Measurements from ENCODE around the gene SLC39A5. TPM values are rescaled to one million over a fixed set of nuclear protein-coding genes. Genes with fewer than 3 reads are reported as not detected.
A peak's percentile ranks its signal among the peaks of the same experiment; 100 is the strongest.

The SLC39A5 gene
- total RNA-seq, 4 donors from 2014 or later: 1.5 TPM; not detected in 3

DNA sequence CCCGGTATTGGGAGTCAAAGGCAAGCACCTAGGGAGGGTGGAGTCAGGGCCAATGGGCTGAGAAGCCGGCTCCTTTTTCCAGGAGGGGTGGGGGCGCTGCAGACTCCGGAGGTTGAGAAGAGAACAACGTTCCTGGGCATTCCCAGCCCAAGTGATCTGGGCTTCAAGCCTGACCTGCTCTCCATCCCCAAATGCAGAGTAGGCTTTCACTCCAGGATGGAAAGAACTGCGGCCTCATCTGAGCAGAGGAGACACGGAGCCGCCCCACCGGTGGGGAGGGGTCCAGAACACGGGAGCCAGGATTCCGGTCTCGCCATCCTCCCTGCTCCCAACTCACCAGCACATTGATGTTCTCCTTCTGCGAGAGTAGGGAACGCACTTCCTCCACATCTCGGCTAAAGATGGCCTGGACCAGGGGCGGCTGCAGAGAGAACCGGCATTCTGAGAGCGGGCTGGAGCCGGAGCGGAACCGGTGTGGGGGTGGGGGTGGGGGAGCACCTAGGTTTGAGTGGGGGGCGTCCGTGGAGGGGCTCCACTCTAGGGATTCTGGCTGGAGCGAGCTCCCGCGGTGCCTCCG is 27.7 kb downstream of the SLC39A5 start:
- no peaks in the 10 kb centered on the region for H3K9me3 ChIP-seq
- no peak for TF ChIP-seq EP300 (IDR thresholded peaks at IDR 0.05)
- TF ChIP-seq, protein P1, sequence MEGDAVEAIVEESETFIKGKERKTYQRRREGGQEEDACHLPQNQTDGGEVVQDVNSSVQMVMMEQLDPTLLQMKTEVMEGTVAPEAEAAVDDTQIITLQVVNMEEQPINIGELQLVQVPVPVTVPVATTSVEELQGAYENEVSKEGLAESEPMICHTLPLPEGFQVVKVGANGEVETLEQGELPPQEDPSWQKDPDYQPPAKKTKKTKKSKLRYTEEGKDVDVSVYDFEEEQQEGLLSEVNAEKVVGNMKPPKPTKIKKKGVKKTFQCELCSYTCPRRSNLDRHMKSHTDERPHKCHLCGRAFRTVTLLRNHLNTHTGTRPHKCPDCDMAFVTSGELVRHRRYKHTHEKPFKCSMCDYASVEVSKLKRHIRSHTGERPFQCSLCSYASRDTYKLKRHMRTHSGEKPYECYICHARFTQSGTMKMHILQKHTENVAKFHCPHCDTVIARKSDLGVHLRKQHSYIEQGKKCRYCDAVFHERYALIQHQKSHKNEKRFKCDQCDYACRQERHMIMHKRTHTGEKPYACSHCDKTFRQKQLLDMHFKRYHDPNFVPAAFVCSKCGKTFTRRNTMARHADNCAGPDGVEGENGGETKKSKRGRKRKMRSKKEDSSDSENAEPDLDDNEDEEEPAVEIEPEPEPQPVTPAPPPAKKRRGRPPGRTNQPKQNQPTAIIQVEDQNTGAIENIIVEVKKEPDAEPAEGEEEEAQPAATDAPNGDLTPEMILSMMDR (IDR thresholded peaks at IDR 0.05): no peak
- no peak for TF ChIP-seq POLR2A (IDR thresholded peaks at IDR 0.05)
- DNase-seq (ENCODE audit: low spot score in 2 of 2): no peak
- peaks cover 0 to 30% (median 21%) of the 10 kb centered on the region in 4 donors for H3K4me1 ChIP-seq
- H3K27me3 ChIP-seq: no peaks in the 10 kb centered on the region
- peak overlapping the region; percentile 69 to 98 (median 83) for H3K4me3 ChIP-seq
- H3K27ac ChIP-seq: peak overlapping the region; percentile 86 to 93 (median 92)
- peaks cover 3 to 40% (median 28%) of the 10 kb centered on the region in 3 donors for H3K36me3 ChIP-seq
- WGBS, 2 donors: 0% methylated on average over 16 to 23 of the region's 27 CpGs

DNA sequence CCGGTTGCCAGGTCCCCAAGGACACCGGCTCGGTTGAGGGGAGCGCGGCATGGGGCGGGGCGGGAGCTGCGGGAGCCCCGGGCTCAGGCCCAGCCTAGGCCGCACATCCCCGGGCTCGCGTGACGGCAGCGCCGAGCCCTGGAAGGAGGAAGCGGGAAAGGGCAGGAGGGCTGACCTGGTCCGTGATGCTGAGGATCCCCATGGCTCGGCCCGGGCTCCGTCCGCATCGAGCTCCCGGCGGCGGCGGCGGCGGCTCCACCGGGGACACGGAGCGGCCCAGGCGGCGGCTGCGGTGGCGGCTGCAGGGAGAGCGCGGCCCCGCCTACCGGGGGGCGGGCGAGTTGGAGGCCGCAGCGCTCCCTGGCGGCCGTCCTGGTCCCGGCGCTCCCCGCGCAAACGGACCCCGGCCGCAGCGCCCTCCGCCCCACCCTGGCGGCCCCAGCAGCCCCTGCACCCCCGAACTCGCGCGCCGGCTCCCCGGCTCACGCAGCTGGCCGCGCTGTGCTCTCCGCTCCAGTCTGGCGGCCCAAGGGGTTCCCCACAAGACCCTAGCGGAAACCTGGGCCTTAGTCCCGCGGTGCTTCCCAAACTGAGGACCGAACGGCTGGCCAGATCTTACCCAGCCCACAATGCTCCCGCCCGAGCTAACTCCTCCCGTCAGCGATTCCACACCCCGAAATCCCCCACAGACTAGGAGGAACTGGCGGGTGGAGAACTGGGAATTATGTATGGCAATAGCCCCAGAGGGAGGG is 28.4 kb downstream of the SLC39A5 start, which contains the start of gene ANKRD52:
ANKRD52 (minus strand) TSS at position 317 of the 752 bp plus-strand sequence; CDS start at position 202, 115 bp downstream.
- DNase-seq (ENCODE audit: low spot score in 2 of 2): peak; percentile 47 to 58
- Histone ChIP-seq H3K9me3 (no peaks in the 10 kb centered on the region), H3K4me3 (peak within 1 kb of the TSS; percentile 69 to 98 (median 83)), H3K27ac (peak within 1 kb of the TSS; percentile 86 to 93 (median 92)), H3K4me1 (peaks cover 0 to 30% (median 21%) of the 10 kb centered on the region in 4 donors), H3K36me3 (peaks cover 3 to 33% (median 21%) of the 10 kb centered on the region in 3 donors), H3K27me3 (no peaks in the 10 kb centered on the region)
- WGBS, 2 donors: 0 to 1% methylated on average over 22 to 48 of the region's 78 CpGs
- TF ChIP-seq, protein P1 (IDR thresholded peaks at IDR 0.05): peak; percentile 78 to 97 (median 96)
- TF ChIP-seq POLR2A (IDR thresholded peaks at IDR 0.05) (peak in 1 of 2 donors; percentile 40), EP300 (IDR thresholded peaks at IDR 0.05) (peak in 1 of 2 donors; percentile 18)

DNA sequence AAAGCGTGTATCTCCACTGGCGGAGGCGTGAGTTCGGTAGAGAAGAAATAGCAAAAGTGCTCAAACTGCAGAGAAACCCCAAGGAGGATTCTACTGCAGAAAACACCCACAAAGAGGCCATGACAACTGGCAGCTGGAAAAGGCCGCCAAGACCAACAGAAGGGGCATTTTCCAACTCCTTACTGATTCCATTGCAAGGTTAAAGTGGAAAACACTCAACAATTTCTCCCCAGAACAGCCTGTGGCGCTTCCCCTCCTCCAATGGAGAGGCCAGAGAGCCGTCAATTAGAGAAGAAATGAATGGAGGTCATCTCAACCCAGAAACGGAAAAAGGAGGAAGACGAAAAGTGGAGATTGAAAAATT is 29.0 kb downstream of the SLC39A5 start:
- Histone ChIP-seq H3K9me3 (no peaks in the 10 kb centered on the region), H3K27me3 (no peaks in the 10 kb centered on the region), H3K4me3 (peak overlapping the region; percentile 56 to 98 (median 83)), H3K4me1 (peaks cover 0 to 30% (median 21%) of the 10 kb centered on the region in 4 donors), H3K36me3 (peaks cover 3 to 28% (median 16%) of the 10 kb centered on the region in 3 donors), H3K27ac (peak overlapping the region; percentile 86 to 93 (median 92))
- TF ChIP-seq EP300 (IDR thresholded peaks at IDR 0.05) (no peak), POLR2A (IDR thresholded peaks at IDR 0.05) (no peak)
- TF ChIP-seq, protein P1 (IDR thresholded peaks at IDR 0.05): no peak
- DNase-seq (ENCODE audit: low spot score in 2 of 2): no peak
- WGBS, 2 donors: 4 to 5% methylated on average over 9 of the region's 9 CpGs

DNA sequence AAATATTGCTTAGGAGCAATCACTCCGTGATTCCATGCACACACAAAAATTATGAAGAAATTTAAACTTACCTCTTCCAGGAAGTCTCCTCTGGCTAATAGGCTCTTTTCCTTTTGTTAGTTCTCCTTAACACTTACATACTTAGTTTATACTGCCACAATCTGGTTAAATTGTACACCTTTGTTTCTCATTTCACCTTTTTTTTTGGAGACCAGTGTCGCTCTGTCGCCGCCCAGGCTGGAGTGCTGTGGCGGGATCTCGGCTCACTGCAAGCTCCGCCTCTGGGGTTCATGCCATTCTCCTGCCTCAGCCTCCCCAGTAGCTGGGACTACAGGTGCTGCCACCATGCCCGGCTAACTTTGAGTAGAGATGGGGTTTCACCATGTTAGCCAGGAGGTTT is 30.5 kb downstream of the SLC39A5 start:
- no peaks in the 10 kb centered on the region for H3K9me3 ChIP-seq
- no peaks in the 10 kb centered on the region for H3K27me3 ChIP-seq
- TF ChIP-seq, protein P1 (IDR thresholded peaks at IDR 0.05): no peak
- TF ChIP-seq POLR2A (IDR thresholded peaks at IDR 0.05) (no peak), EP300 (IDR thresholded peaks at IDR 0.05) (no peak)
- H3K4me1 ChIP-seq: peaks cover 0 to 30% (median 21%) of the 10 kb centered on the region in 4 donors
- DNase-seq (ENCODE audit: low spot score in 2 of 2): no peak
- WGBS, 2 donors: 93 to 97% methylated on average over 8 of the region's 8 CpGs
- H3K27ac ChIP-seq: no peak overlapping the region
- peaks cover 0 to 12% (median 5%) of the 10 kb centered on the region in 3 donors for H3K36me3 ChIP-seq
- no peak overlapping the region for H3K4me3 ChIP-seq

DNA sequence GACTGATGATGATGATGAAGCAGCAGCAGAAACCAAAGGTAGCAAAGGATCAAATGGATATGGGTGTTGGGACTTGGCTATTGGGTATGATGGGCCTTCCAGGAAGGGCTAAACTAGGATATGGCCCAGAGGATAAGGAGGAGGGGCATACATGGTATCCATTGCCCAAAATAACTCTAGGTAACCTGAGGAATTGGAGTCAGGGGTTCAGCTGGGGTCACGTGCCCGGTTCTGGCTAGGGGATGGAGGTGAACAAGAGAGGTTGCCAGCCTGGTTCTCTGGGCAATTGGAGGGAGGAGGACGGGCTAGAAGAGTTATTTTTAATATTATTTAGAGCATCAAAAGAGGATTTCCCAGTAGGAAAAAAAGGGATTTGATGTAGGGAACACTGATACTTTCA is 31.1 kb downstream of the SLC39A5 start:
- no peak for TF ChIP-seq POLR2A (IDR thresholded peaks at IDR 0.05)
- TF ChIP-seq EP300 (IDR thresholded peaks at IDR 0.05): no peak
- TF ChIP-seq, protein P1 (IDR thresholded peaks at IDR 0.05): no peak
- Histone ChIP-seq H3K27ac (no peak overlapping the region), H3K4me3 (no peak overlapping the region), H3K27me3 (no peaks in the 10 kb centered on the region), H3K4me1 (peaks cover 0 to 29% (median 22%) of the 10 kb centered on the region in 4 donors), H3K36me3 (peaks cover 0 to 7% (median 0%) of the 10 kb centered on the region in 3 donors), H3K9me3 (no peaks in the 10 kb centered on the region)
- 87 to 88% methylated on average over 3 of the region's 3 CpGs for WGBS, 2 donors
- DNase-seq (ENCODE audit: low spot score in 2 of 2): no peak
